HG03469 (cell line): Measurements from ENCODE around the gene PDGFB.

Source experiments
- ATAC-seq: cut with Tn5 transposase; IDR thresholded peaks from one replicate; pipeline ENCODE4 v1.9.1; 2021; ENCODE audit warnings: mild to moderate bottlenecking, moderate library complexity, moderate number of reproducible peaks; ENCODE audit not compliant: unreplicated experiment

The PDGFB gene

GRCh38 chr22:39277142-39277607 lies 32.4 kb upstream of the PDGFB start:
- no peak for ATAC-seq

GRCh38 chr22:39276440-39277141 lies 31.8 kb upstream of the PDGFB start:
- ATAC-seq: no peak

- ATAC-seq: no peak
Measured at GRCh38 chr22:39275814-39276439, 31.1 kb upstream of the PDGFB start.

GRCh38 chr22:39273950-39274887 lies 29.4 kb upstream of the PDGFB start:
- ATAC-seq: no peak

GRCh38 chr22:39270792-39271191 lies 26.0 kb upstream of the PDGFB start:
- no peak for ATAC-seq

- no peak for ATAC-seq
Measured at GRCh38 chr22:39270280-39270679, 25.5 kb upstream of the PDGFB start.

- ATAC-seq: no peak
Measured at GRCh38 chr22:39269095-39269790, 24.5 kb upstream of the PDGFB start.

- no peak for ATAC-seq
Measured at GRCh38 chr22:39268645-39269044, 23.9 kb upstream of the PDGFB start.

GRCh38 chr22:39267974-39268373 lies 23.2 kb upstream of the PDGFB start:
- no peak for ATAC-seq

GRCh38 chr22:39266398-39267030 lies 21.7 kb upstream of the PDGFB start:
- ATAC-seq: no peak

- ATAC-seq: no peak
Measured at GRCh38 chr22:39265143-39265886, 20.5 kb upstream of the PDGFB start.

GRCh38 chr22:39264349-39265038 lies 19.7 kb upstream of the PDGFB start:
- ATAC-seq: no peak

- ATAC-seq: no peak
Measured at GRCh38 chr22:39263626-39264348, 19.0 kb upstream of the PDGFB start.

GRCh38 chr22:39259666-39260065 lies 14.9 kb upstream of the PDGFB start:
- no peak for ATAC-seq

GRCh38 chr22:39257901-39258475 lies 13.2 kb upstream of the PDGFB start:
- ATAC-seq: no peak

- no peak for ATAC-seq
Measured at GRCh38 chr22:39256979-39257378, 12.2 kb upstream of the PDGFB start.

- no peak for ATAC-seq
Measured at GRCh38 chr22:39256186-39256552, 11.4 kb upstream of the PDGFB start.
